GM19351 (cell line): ENCODE measurements around the gene NIT1.

Source experiments
- ATAC-seq: cut with Tn5 transposase; IDR thresholded peaks from one replicate; pipeline ENCODE4 v1.9.1; 2021; ENCODE audit warnings: mild to moderate bottlenecking, moderate library complexity; ENCODE audit not compliant: unreplicated experiment

NIT1 gene

GRCh38 chr1:161145832-161146231 lies 27.9 kb downstream of the NIT1 start:
- no peak for ATAC-seq

DNA sequence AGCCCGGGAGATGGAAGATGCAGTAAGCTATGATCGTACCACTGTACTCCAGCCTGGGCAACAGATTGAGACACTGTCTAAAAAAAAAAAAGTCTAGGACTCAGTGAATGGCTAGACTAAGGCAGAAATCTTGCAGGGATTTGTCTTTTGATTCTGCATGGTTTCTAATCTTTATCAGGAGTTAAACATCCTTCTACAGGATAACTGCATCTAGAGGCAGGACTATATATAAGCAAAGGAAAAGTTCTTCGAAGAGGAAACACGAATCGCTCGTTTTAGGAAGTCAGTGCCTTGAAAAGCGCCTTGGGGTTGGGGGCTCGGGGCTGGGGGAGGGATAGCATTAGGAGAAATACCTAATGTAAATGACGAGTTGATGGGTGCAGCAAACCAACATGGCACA lies 35.3 kb downstream of the NIT1 start:
- no peak for ATAC-seq

- ATAC-seq, result peak; percentile 93
Measured at GRCh38 chr1:161153682-161154337, 35.9 kb downstream of the NIT1 start, which contains the start of gene UFC1. UFC1 (plus strand) TSS chr1:161153978; CDS start chr1:161153998, 20 bp downstream.

GRCh38 chr1:161157867-161158266 lies 40.0 kb downstream of the NIT1 start:
- no peak for ATAC-seq

GRCh38 chr1:161158316-161159010 lies 40.6 kb downstream of the NIT1 start:
- no peak for ATAC-seq

- ATAC-seq, result peak; percentile 89
Measured at GRCh38 chr1:161159087-161159912, 41.4 kb downstream of the NIT1 start, which contains the start of gene USP21. USP21 (plus strand) TSS chr1:161159500; CDS start chr1:161160641, 1,141 bp downstream.

DNA sequence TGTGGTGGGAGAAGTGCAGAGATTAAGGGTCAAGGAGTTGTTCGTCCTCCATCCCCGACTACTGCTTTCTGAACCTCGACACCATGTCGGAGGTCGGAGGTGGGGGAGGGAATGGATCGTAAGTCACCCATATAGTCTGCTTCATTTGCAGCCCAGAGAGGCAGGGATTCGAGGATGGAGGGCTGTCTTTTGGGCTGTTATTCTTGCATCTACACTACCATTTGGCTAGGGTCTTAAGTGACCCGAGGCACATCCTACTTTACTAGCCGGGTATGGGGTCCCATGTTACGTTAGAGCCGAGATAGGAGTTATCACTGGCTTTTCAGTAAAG lies 42.0 kb downstream of the NIT1 start:
- no peak for ATAC-seq

- ATAC-seq, result no peak
Measured at GRCh38 chr1:161160671-161161145, 42.8 kb downstream of the NIT1 start.

- ATAC-seq, result no peak
Measured at GRCh38 chr1:161161652-161162051, 43.7 kb downstream of the NIT1 start.

DNA sequence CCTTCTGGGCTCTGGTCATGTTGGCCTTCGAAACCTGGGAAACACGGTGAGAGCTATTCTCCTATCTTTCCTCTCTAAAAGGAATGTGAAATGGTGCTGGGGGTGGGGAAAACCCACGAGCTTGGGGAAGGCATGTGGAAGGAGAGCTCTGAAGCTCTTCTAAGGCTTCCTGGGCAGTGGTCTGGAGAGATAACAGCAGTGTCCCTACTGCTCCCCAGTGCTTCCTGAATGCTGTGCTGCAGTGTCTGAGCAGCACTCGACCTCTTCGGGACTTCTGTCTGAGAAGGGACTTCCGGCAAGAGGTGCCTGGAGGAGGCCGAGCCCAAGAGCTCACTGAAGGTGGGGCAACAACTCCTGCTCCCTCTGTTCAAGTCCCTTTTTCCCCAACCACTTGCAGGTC lies 44.1 kb downstream of the NIT1 start:
- no peak for ATAC-seq

- ATAC-seq, result no peak
Measured at GRCh38 chr1:161162806-161163205, 44.9 kb downstream of the NIT1 start.

DNA sequence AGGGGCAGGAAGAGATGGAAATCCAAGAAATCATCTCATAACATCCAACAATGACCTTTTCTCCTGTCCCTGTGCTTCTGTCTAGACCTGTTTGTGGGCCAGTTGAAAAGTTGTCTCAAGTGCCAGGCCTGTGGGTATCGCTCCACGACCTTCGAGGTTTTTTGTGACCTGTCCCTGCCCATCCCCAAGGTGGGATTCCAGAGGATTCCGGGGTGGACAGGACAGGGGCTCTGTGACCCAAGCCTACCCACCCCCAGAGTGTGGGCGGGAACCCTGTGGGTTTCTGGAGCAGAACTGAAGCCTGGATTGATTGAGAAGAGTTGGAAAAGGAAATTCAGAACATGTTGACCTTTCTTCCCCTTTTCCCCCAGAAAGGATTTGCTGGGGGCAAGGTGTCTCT lies 45.9 kb downstream of the NIT1 start:
- ATAC-seq, result no peak

GRCh38 chr1:161164901-161165610 lies 47.2 kb downstream of the NIT1 start:
- ATAC-seq, result no peak

GRCh38 chr1:161165742-161166668 lies 48.1 kb downstream of the NIT1 start, which contains the start of gene PPOX:
PPOX (plus strand) TSS chr1:161166426; CDS start chr1:161166848, 422 bp downstream.
- ATAC-seq, result peak; percentile 92

DNA sequence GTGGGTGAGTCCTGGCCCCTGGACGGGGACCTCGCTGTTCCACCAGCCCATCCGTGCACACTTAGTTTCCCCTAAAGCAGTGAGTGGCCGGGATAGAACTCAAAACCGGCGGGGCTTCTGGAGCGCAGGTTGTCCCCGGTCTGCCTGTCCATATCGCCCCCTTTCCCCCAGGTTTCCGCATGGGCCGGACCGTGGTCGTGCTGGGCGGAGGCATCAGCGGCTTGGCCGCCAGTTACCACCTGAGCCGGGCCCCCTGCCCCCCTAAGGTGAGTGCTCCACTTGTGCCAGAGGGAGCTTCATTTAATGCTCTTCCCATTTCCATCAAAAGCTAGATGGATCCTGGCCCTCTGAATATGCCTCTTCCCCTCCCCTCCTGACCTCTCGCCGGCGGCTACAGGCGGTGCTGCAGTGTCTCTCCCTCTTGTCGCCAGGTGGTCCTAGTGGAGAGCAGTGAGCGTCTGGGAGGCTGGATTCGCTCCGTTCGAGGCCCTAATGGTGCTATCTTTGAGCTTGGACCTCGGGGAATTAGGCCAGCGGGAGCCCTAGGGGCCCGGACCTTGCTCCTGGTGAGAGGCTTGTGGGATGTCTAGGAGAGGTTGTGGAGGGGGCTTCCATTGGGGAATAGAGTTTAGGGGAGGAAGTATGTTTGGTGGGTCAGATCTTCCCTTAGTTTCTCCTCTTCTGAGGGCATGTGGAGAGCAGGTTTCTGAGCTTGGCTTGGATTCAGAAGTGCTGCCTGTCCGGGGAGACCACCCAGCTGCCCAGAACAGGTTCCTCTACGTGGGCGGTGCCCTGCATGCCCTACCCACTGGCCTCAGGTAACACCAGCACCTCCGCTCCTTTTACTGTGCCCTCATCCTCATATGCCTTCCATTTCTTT lies 49.0 kb downstream of the NIT1 start:
- no peak for ATAC-seq

- ATAC-seq, result no peak
Measured at GRCh38 chr1:161168906-161169305, 51.0 kb downstream of the NIT1 start.
